Hepatocyte (in vitro differentiated cells): ENCODE results near the gene CREB5. TPM values are rescaled to one million over a fixed set of nuclear protein-coding genes. Genes with fewer than 3 reads are reported as not detected.
"Not testable (repeated sequence)": the region's sequence is repeated elsewhere in the genome, so short reads cannot be mapped to it uniquely, and the experiment has no call there.

Source experiments
- DNase-seq: peaks from one replicate; pipeline ENCODE4 v3.0.0-alpha.2; 2016; ENCODE audit warnings: low spot score
- H2AFZ ChIP-seq: fragments of 200-600 bp; sonication (generic); 2 replicates; pipeline ENCODE4 v1.6.0; 2016; ENCODE audit warnings: antibody characterized with exemption, mild to moderate bottlenecking
- H3K27ac ChIP-seq: fragments of 200-600 bp; sonication (generic); 2 replicates; pipeline ENCODE4 v1.5.1; 2016; ENCODE audit warnings: mild to moderate bottlenecking
- H3K27me3 ChIP-seq: fragments of 200-600 bp; sonication (generic); 2 replicates; pipeline ENCODE4 v1.6.1; 2016
- H3K36me3 ChIP-seq: fragments of 200-600 bp; sonication (generic); replicated peaks from 2 replicates; pipeline ENCODE4 v1.5.1; 2016; ENCODE audit warnings: low read depth; ENCODE audit not compliant: insufficient read depth
- H3K4me1 ChIP-seq: fragments of 200-600 bp; sonication (generic); 2 replicates; pipeline ENCODE4 v1.5.1; 2016; ENCODE audit warnings: mild to moderate bottlenecking, moderate library complexity; ENCODE audit not compliant: insufficient read depth
- H3K4me2 ChIP-seq: fragments of 200-600 bp; sonication (generic); 2 replicates; pipeline ENCODE4 v1.6.0; 2016
- H3K4me3 ChIP-seq: fragments of 200-600 bp; sonication (generic); 2 replicates; pipeline ENCODE4 v1.5.1; 2016; ENCODE audit warnings: mild to moderate bottlenecking
- H3K79me2 ChIP-seq: fragments of 200-600 bp; sonication (generic); 2 replicates; pipeline ENCODE4 v1.6.0; 2017; ENCODE audit warnings: mild to moderate bottlenecking
- H3K9me2 ChIP-seq: fragments of 200-600 bp; sonication (generic); replicated peaks from 2 replicates; pipeline ENCODE4 v1.6.0; 2017; ENCODE audit warnings: mild to moderate bottlenecking; ENCODE audit not compliant: insufficient read depth
- H3K9me3 ChIP-seq: fragments of 200-600 bp; sonication (generic); 2 replicates; pipeline ENCODE4 v1.5.1; 2016; ENCODE audit warnings: low read depth, mild to moderate bottlenecking
- H4K20me1 ChIP-seq: fragments of 200-600 bp; sonication (generic); 2 replicates; pipeline ENCODE4 v1.6.0; 2016; ENCODE audit warnings: mild to moderate bottlenecking; ENCODE audit not compliant: insufficient read depth, poor library complexity, severe bottlenecking
- CTCF ChIP-seq: fragments of 200-600 bp; sonication (generic); IDR thresholded peaks from 2 replicates; pipeline ENCODE4 v1.5.1; 2016; ENCODE audit warnings: antibody characterized with exemption, mild to moderate bottlenecking; ENCODE audit not compliant: poor library complexity
- EZH2 ChIP-seq: fragments of 200-600 bp; sonication (generic); IDR thresholded peaks from 2 replicates; pipeline ENCODE4 v1.6.1; 2016; ENCODE audit warnings: antibody characterized with exemption, mild to moderate bottlenecking, borderline replicate concordance
- EZH2phosphoT487 ChIP-seq: fragments of 200-600 bp; sonication (generic); IDR thresholded peaks from one replicate; pipeline ENCODE4 v1.6.1; 2018; ENCODE audit warnings: antibody characterized with exemption, mild to moderate bottlenecking, low read depth, moderate library complexity; ENCODE audit not compliant: unreplicated experiment, severe bottlenecking
- WGBS: methylation state at CpG from one replicate; pipeline ENCODE4 v1.1.6; 2016; ENCODE audit warnings: low lambda C conversion rate; ENCODE audit errors: missing lambda C conversion rate; 5-methylcytosine and 5-hydroxymethylcytosine counted together
- polyA plus RNA-seq: library from polyadenylated mRNA; unstranded; fragments of >200 nt; fragmentation: Nextera tagmentation; extraction: Ambion mirVana; gene quantifications from 2 replicates; pipeline ENCODE4 v1.2.1, GENCODE V29; 2016
- total RNA-seq: library from RNA; depleted of rRNA; stranded (reverse); fragments of >200 nt; gene quantifications from 2 replicates; pipeline ENCODE4 v1.2.3, GENCODE V29; 2014

Gene CREB5
- total and polyA plus RNA-seq, 2 experiments from 2014 or later: 14.0 to 27.9 TPM

DNA sequence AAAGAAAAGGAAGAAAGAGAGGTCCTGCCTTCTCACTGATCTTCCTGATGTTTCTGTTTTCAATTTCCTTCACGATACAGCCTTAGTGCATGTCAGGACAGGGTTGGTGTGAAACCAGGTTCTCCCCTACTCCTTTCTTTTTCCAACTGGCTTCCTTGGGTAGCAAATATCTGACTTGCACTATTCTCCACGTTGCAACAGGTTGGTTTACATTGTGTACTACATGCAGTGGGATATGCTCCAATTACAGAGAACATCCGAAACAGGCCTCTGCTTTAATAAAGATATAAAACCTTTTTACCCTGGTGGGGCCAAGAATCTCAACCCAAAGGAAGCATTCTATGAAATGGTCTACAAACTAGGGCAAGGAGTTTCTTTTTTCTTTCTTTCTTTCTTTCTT lies 16.9 kb upstream of the CREB5 start:
- Histone ChIP-seq H3K4me1 (peaks cover 3% of the 10 kb centered on the region), H3K36me3 (no peaks in the 10 kb centered on the region), H2AFZ (no peak overlapping the region), H3K4me2 (no peak overlapping the region), H3K9me3 (no peaks in the 10 kb centered on the region), H3K4me3 (no peak overlapping the region), H3K27me3 (no peaks in the 10 kb centered on the region), H4K20me1 (no peaks in the 10 kb centered on the region), H3K9me2 (no peaks in the 10 kb centered on the region), H3K79me2 (no peaks in the 10 kb centered on the region), H3K27ac (no peak overlapping the region)
- 56% methylated on average over 3 of the region's 3 CpGs for WGBS
- TF ChIP-seq EZH2 (no peak), EZH2phosphoT487 (no peak), CTCF (no peak)
- no peak for DNase-seq

- Histone ChIP-seq H3K79me2 (no peaks in the 10 kb centered on the region), H3K36me3 (no peaks in the 10 kb centered on the region), H3K27me3 (no peaks in the 10 kb centered on the region), H3K9me2 (no peaks in the 10 kb centered on the region), H3K27ac (no peak overlapping the region), H3K4me1 (no peaks in the 10 kb centered on the region), H3K9me3 (no peaks in the 10 kb centered on the region), H2AFZ (no peak overlapping the region), H3K4me2 (no peak overlapping the region), H4K20me1 (no peaks in the 10 kb centered on the region), H3K4me3 (no peak overlapping the region)
- 70% methylated on average over 2 of the region's 2 CpGs for WGBS
- TF ChIP-seq EZH2phosphoT487 (no peak), EZH2 (no peak), CTCF (no peak)
- DNase-seq: no peak
Observed at GRCh38 chr7:28395831-28396230, 16.5 kb upstream of the CREB5 start.

DNA sequence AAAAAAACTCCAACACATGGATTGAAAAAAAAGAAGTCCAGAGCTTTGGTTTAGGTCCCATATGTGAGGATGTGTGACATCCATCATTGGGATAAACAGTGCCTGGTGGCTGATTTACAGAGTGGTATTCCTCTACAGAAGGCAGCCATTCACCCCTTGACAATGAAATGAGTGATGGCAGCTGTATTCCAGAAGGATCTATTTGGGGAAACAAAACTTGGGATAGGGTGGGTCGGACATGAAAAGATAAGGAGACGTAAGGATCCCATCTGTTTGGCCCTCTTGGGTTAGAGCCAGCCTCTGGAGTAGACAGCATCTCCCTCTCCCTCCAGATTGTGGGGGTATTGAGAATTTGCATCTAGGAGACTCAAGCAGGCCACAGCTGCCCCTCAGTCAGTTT lies 15.2 kb upstream of the CREB5 start:
- Histone ChIP-seq H3K36me3 (no peaks in the 10 kb centered on the region), H3K4me1 (no peaks in the 10 kb centered on the region), H3K27me3 (no peaks in the 10 kb centered on the region), H4K20me1 (no peaks in the 10 kb centered on the region), H3K9me2 (no peaks in the 10 kb centered on the region), H3K79me2 (no peaks in the 10 kb centered on the region), H3K9me3 (no peaks in the 10 kb centered on the region), H2AFZ (no peak overlapping the region), H3K4me3 (no peak overlapping the region), H3K4me2 (no peak overlapping the region), H3K27ac (no peak overlapping the region)
- DNase-seq: no peak
- 66% methylated on average over 2 of the region's 2 CpGs for WGBS
- TF ChIP-seq EZH2 (no peak), CTCF (no peak), EZH2phosphoT487 (no peak)

DNA sequence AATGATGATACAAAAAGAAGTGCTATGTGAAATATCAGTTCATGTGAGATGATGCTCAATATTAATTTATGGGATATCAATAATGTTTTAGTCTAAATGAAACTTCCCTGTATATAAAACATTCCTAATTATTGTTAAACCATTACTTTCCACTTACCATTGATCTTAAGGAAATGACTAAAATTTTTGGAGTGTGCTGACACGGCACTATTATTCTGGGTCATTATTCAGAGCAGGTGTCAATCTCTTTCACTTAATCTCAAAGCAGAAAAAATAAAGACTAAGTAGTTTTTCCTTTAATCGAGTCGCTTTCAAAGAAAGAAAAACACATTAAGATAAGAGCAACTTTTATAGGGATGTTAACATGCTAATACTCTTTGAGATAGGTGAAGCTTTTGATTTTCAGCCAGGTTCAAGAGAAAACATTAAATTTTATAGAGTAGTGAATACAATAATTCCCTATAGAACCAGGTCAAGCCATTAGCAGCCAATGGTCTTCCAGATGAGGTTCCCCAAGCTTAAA lies 11.4 kb upstream of the CREB5 start:
- Histone ChIP-seq H3K4me3 (no peak overlapping the region), H3K79me2 (no peaks in the 10 kb centered on the region), H2AFZ (no peak overlapping the region), H3K4me1 (no peaks in the 10 kb centered on the region), H3K27me3 (peaks cover 5% of the 10 kb centered on the region), H4K20me1 (no peaks in the 10 kb centered on the region), H3K9me3 (no peaks in the 10 kb centered on the region), H3K27ac (no peak overlapping the region), H3K9me2 (no peaks in the 10 kb centered on the region), H3K36me3 (no peaks in the 10 kb centered on the region), H3K4me2 (no peak overlapping the region)
- DNase-seq: no peak
- 59% methylated on average over 3 of the region's 3 CpGs for WGBS
- TF ChIP-seq CTCF (no peak), EZH2phosphoT487 (no peak), EZH2 (no peak)

DNA sequence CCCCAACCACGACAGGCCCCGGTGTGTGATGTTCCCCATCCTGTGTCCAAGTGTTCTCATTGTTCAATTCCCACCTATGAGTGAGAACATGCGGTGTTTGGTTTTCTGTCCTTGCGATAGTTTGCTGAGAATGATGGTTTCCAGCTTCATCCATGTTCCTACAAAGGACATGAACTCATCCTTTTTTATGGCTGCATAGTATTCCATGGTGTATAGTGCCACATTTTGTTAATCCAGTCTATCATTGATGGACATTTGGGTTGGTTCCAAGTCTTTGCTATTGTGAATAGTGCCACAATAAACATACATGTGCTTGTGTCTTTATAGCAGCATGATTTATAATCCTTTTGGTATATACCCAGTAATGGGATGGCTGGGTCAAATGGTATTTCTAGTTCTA lies 10.8 kb upstream of the CREB5 start:
- not testable (repeated sequence) for H3K79me2 ChIP-seq, H3K4me1 ChIP-seq, H3K27ac ChIP-seq, H3K4me2 ChIP-seq, H3K36me3 ChIP-seq, DNase-seq, H3K9me2 ChIP-seq, H3K9me3 ChIP-seq, H2AFZ ChIP-seq, H4K20me1 ChIP-seq, H3K4me3 ChIP-seq
- WGBS: 97% methylated on average over 4 of the region's 4 CpGs
- peaks cover 12% of the 10 kb centered on the region for H3K27me3 ChIP-seq
